GM13976 (cell line): ENCODE results near the gene STARD3.

Experiments used
- DNase-seq: peaks from one replicate; pipeline ENCODE4 v3.0.0; 2012; ENCODE audit warnings: low spot score
- CTCF ChIP-seq: IDR thresholded peaks from 2 replicates; pipeline ENCODE4 v1.5.1; 2012; ENCODE audit warnings: borderline replicate concordance, mild to moderate bottlenecking; ENCODE audit not compliant: insufficient read depth; ENCODE audit errors: extremely low read depth, missing control alignments, control extremely low read depth
- in situ Hi-C: fragments of 300-500 bp; cut with MboI; formaldehyde crosslinking; loops from one replicate; pipeline ENCODE4 v1.12.0; 2022; ENCODE audit warnings: low sequenced_read_pairs, mixed read lengths, inconsistent platforms; ENCODE audit not compliant: unreplicated experiment

Gene STARD3

GRCh38 chr17:39671651-39672521 is 34.9 kb downstream of the STARD3 start:
- peak; percentile 35 for TF ChIP-seq CTCF
- in situ Hi-C loops, result no loop called here
- DNase-seq, result no peak

- TF ChIP-seq CTCF, result no peak
- DNase-seq, result no peak
- in situ Hi-C loops, result no loop called here
These were observed 35.8 kb downstream of the STARD3 start for GRCh38 chr17:39672522-39673334.

- no peak for TF ChIP-seq CTCF
- in situ Hi-C loops, result no loop called here
- no peak for DNase-seq
These were observed 36.6 kb downstream of the STARD3 start for GRCh38 chr17:39673335-39674081.

GRCh38 chr17:39674179-39674578 is 37.2 kb downstream of the STARD3 start:
- no peak for DNase-seq

GRCh38 chr17:39674702-39675389 is 37.9 kb downstream of the STARD3 start:
- in situ Hi-C loops, result no loop called here
- no peak for TF ChIP-seq CTCF
- DNase-seq, result no peak

More at GRCh38 chr17:39674179-39674578, 37.2 kb downstream of the STARD3 start:
- in situ Hi-C loops, result no loop called here
- TF ChIP-seq CTCF, result no peak
